ENCODE results near the gene PLCB4.

DNA sequence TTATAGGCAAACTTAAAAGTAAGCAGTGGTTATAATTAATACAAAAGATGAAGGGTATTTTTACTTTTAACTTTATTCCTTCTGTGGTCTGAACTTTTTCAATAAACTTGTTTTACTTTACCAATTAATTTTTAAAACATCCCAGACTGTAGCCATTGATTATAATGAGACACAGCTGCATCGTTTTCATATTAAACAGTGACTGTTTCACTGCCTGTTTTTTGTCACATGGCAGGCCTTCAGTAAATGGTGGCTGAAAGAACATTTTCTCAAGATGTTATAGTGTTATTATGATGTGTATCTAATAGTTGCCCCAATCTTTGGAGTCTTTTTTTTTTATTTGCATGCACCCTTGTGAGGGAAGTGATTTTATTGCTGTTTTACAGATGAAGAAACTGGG, 95.1 kb downstream of the PLCB4 start:
- TF ChIP-seq, protein P1, sequence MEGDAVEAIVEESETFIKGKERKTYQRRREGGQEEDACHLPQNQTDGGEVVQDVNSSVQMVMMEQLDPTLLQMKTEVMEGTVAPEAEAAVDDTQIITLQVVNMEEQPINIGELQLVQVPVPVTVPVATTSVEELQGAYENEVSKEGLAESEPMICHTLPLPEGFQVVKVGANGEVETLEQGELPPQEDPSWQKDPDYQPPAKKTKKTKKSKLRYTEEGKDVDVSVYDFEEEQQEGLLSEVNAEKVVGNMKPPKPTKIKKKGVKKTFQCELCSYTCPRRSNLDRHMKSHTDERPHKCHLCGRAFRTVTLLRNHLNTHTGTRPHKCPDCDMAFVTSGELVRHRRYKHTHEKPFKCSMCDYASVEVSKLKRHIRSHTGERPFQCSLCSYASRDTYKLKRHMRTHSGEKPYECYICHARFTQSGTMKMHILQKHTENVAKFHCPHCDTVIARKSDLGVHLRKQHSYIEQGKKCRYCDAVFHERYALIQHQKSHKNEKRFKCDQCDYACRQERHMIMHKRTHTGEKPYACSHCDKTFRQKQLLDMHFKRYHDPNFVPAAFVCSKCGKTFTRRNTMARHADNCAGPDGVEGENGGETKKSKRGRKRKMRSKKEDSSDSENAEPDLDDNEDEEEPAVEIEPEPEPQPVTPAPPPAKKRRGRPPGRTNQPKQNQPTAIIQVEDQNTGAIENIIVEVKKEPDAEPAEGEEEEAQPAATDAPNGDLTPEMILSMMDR (conservative IDR thresholded peaks at IDR 0.05 in 1 of 2, IDR thresholded peaks at IDR 0.05 in 1 of 2; ENCODE audit: extremely low read depth in 1 of 2, insufficient read depth in 1 of 2, low read depth in 1 of 2, low read length in 2 of 2), result no peak
- TF ChIP-seq EZH2 (IDR thresholded peaks at IDR 0.05; ENCODE audit: borderline replicate concordance, low read length), result no peak
